ENCODE data around the gene HECTD2.

Gene HECTD2

DNA sequence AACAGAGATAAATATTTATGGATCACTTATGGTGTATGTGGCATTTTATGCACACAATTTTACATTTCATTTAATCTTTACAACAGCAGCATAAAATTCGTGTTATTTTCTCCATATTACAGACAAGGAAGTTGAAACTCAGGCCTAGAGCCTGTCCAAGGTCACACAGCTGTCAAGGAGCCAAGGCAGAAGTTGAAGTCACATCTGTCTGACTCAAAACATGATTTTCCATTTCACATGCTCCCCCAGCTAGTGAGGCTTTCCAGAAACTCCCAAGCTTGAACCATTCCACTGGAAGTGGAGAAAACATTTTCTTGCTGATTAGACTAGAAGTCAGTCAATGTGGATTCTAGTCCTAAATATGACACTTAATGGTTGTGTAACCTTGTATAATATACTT lies 110.5 kb downstream of the HECTD2 start:
- Histone ChIP-seq H3K9me3 (ENCODE audit: insufficient read depth, low read length) (no peaks in the 10 kb centered on the region), H3K27me3 (ENCODE audit: low read depth, low read length) (no peaks in the 10 kb centered on the region), H3K4me1 (ENCODE audit: low read length) (peaks cover 29% of the 10 kb centered on the region), H3K4me2 (ENCODE audit: low read length) (peak overlapping the region; percentile 35; the same call in 1 of the 2 replicates), H3K36me3 (replicated peaks; ENCODE audit: low read depth, low read length) (peaks cover 3% of the 10 kb centered on the region), H3K9ac (ENCODE audit: low read length) (no peak overlapping the region), H2AFZ (ENCODE audit: low read depth, low read length) (no peak overlapping the region), H3K4me3 (ENCODE audit: low read length) (no peak overlapping the region), H3K79me2 (ENCODE audit: low read length) (no peaks in the 10 kb centered on the region), H4K20me1 (ENCODE audit: insufficient read depth, low read length) (no peaks in the 10 kb centered on the region), H3K27ac (ENCODE audit: low read length) (no peak overlapping the region)
- TF ChIP-seq CTCF (IDR thresholded peaks at IDR 0.05; ENCODE audit: low read depth, low read length) (no peak), EZH2phosphoT487 (IDR thresholded peaks at IDR 0.05; ENCODE audit: low read depth) (no peak)

DNA sequence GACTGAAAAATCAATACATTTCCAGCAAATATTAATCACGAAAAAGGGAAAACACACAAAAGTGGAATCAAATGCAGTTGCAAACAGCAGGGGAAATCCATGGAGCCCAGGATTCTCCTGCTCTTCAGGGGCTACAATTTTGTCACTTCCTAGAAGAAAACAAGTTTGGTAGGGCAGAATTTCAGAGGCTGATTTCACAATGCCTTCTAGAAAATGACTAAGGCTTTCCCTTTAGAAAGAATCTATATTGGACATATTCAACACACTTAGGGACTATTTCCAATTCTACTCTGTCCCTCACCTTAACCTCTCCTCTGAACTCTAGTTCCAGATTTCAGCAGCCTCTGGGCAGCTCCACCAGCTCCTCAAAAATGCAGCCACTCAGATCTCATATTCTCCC lies 111.3 kb downstream of the HECTD2 start:
- H3K27ac ChIP-seq (ENCODE audit: low read length) = no peak overlapping the region

GRCh38 chr10:91525896-91526712 lies 116.0 kb downstream of the HECTD2 start:
- Histone ChIP-seq H3K27ac (ENCODE audit: low read length) (no peak overlapping the region), H3K4me3 (ENCODE audit: low read length) (no peak overlapping the region)

More for the DNA sequence above, 111.3 kb downstream of the HECTD2 start:
- Histone ChIP-seq H3K4me3 (ENCODE audit: low read length) (no peak overlapping the region), H3K9me3 (ENCODE audit: insufficient read depth, low read length) (no peaks in the 10 kb centered on the region), H3K79me2 (ENCODE audit: low read length) (no peaks in the 10 kb centered on the region), H2AFZ (ENCODE audit: low read depth, low read length) (no peak overlapping the region), H3K4me1 (ENCODE audit: low read length) (peaks cover 29% of the 10 kb centered on the region), H3K9ac (ENCODE audit: low read length) (no peak overlapping the region), H3K27me3 (ENCODE audit: low read depth, low read length) (no peaks in the 10 kb centered on the region), H4K20me1 (ENCODE audit: insufficient read depth, low read length) (no peaks in the 10 kb centered on the region), H3K4me2 (ENCODE audit: low read length) (peak overlapping the region; percentile 42), H3K36me3 (replicated peaks; ENCODE audit: low read depth, low read length) (peaks cover 3% of the 10 kb centered on the region)
- TF ChIP-seq CTCF (IDR thresholded peaks at IDR 0.05; ENCODE audit: low read depth, low read length) (no peak), EZH2phosphoT487 (IDR thresholded peaks at IDR 0.05; ENCODE audit: low read depth) (no peak)

More at GRCh38 chr10:91525896-91526712, 116.0 kb downstream of the HECTD2 start:
- TF ChIP-seq EZH2phosphoT487 (IDR thresholded peaks at IDR 0.05; ENCODE audit: low read depth) (no peak), CTCF (IDR thresholded peaks at IDR 0.05; ENCODE audit: low read depth, low read length) (no peak)
- no peaks in the 10 kb centered on the region for H3K27me3 ChIP-seq (ENCODE audit: low read depth, low read length)
- peaks cover 3% of the 10 kb centered on the region for H3K36me3 ChIP-seq (replicated peaks; ENCODE audit: low read depth, low read length)
- H4K20me1 ChIP-seq (ENCODE audit: insufficient read depth, low read length) = no peaks in the 10 kb centered on the region
- H3K4me1 ChIP-seq (ENCODE audit: low read length) = peaks cover 9% of the 10 kb centered on the region
- no peaks in the 10 kb centered on the region for H3K79me2 ChIP-seq (ENCODE audit: low read length)
- H2AFZ ChIP-seq (ENCODE audit: low read depth, low read length) = no peak overlapping the region
- H3K4me2 ChIP-seq (ENCODE audit: low read length) = no peak overlapping the region
- H3K9ac ChIP-seq (ENCODE audit: low read length) = no peak overlapping the region
- H3K9me3 ChIP-seq (ENCODE audit: insufficient read depth, low read length) = no peaks in the 10 kb centered on the region
